OCI-LY1 (cell line): Measurements from ENCODE around the gene STARD9.

Experiments
- H2AFZ ChIP-seq: fragments of 200-600 bp; sonication (generic), shearing (Covaris generic); 2 replicates; pipeline ENCODE4 v1.6.0; 2014; ENCODE audit warnings: antibody characterized with exemption, mild to moderate bottlenecking, low read length
- H3F3A ChIP-seq: fragments of 200-600 bp; sonication (generic), shearing (Covaris generic); 2 replicates; pipeline ENCODE4 v1.6.0; 2014; ENCODE audit warnings: mild to moderate bottlenecking, antibody characterized with exemption, low read length, moderate library complexity; ENCODE audit not compliant: insufficient read depth
- H3K27ac ChIP-seq: fragments of 200-600 bp; sonication (generic); 2 replicates; pipeline ENCODE4 v1.5.1; 2014; ENCODE audit warnings: low read length, mixed run types, mild to moderate bottlenecking, low read depth; ENCODE audit not compliant: poor library complexity, severe bottlenecking
- H3K27me3 ChIP-seq: fragments of 200-600 bp; sonication (generic); 2 replicates; pipeline ENCODE4 v1.6.0; 2014; ENCODE audit warnings: antibody characterized with exemption, mild to moderate bottlenecking, low read length, moderate library complexity; ENCODE audit not compliant: insufficient read depth
- H3K36me3 ChIP-seq: fragments of 200-600 bp; sonication (generic); 2 replicates; pipeline ENCODE4 v1.6.1; 2014; ENCODE audit warnings: mild to moderate bottlenecking, antibody characterized with exemption, low read length, moderate library complexity, mixed read lengths; ENCODE audit not compliant: insufficient read depth
- H3K4me1 ChIP-seq: fragments of 200-600 bp; sonication (generic); 2 replicates; pipeline ENCODE4 v1.5.1; 2014; ENCODE audit warnings: mild to moderate bottlenecking, low read length, moderate library complexity; ENCODE audit not compliant: insufficient read depth, severe bottlenecking
- H3K4me2 ChIP-seq: fragments of 200-600 bp; sonication (generic), shearing (Covaris generic); 2 replicates; pipeline ENCODE4 v1.6.1; 2014; ENCODE audit warnings: low read length
- H3K4me3 ChIP-seq: fragments of 200-600 bp; sonication (generic); 2 replicates; pipeline ENCODE4 v1.5.1; 2014; ENCODE audit warnings: low read length, low read depth, mild to moderate bottlenecking, mixed read lengths; ENCODE audit not compliant: poor library complexity, severe bottlenecking
- H3K79me2 ChIP-seq: fragments of 200-600 bp; shearing (Covaris generic); 2 replicates; pipeline ENCODE4 v1.6.1; 2016; ENCODE audit warnings: mixed run types, low read length, mixed read lengths; ENCODE audit not compliant: insufficient read depth
- H3K9ac ChIP-seq: fragments of 200-600 bp; sonication (generic), shearing (Covaris generic); 2 replicates; pipeline ENCODE4 v1.6.1; 2014; ENCODE audit warnings: mild to moderate bottlenecking, low read length, mixed read lengths
- H3K9me2 ChIP-seq: fragments of 200-600 bp; sonication (generic), shearing (Covaris generic); 2 replicates; pipeline ENCODE4 v1.6.1; 2014; ENCODE audit warnings: low read depth, mild to moderate bottlenecking, low read length, mixed read lengths
- H3K9me3 ChIP-seq: fragments of 200-600 bp; shearing (Covaris generic); 2 replicates; pipeline ENCODE4 v1.6.1; 2014; ENCODE audit warnings: low read length, mixed read lengths
- H4K20me1 ChIP-seq: fragments of 200-600 bp; sonication (generic), shearing (Covaris generic); 2 replicates; pipeline ENCODE4 v1.6.0; 2016; ENCODE audit warnings: mild to moderate bottlenecking, low read length; ENCODE audit not compliant: insufficient read depth
- EZH2 ChIP-seq: fragments of 200-600 bp; sonication (generic), shearing (Covaris generic); IDR thresholded peaks from 2 replicates; pipeline ENCODE4 v1.8.0; 2017; ENCODE audit warnings: borderline replicate concordance, mixed run types, mild to moderate bottlenecking, antibody characterized with exemption, low read length, moderate library complexity, mixed read lengths
- TF ChIP-seq, protein P1 (sequence below): fragments of 200-600 bp; sonication (generic), shearing (Covaris generic); IDR thresholded peaks from 2 replicates; pipeline ENCODE4 v1.5.1; 2017; ENCODE audit warnings: mild to moderate bottlenecking, antibody characterized with exemption, low read length, moderate library complexity, mixed read lengths

STARD9 gene

DNA sequence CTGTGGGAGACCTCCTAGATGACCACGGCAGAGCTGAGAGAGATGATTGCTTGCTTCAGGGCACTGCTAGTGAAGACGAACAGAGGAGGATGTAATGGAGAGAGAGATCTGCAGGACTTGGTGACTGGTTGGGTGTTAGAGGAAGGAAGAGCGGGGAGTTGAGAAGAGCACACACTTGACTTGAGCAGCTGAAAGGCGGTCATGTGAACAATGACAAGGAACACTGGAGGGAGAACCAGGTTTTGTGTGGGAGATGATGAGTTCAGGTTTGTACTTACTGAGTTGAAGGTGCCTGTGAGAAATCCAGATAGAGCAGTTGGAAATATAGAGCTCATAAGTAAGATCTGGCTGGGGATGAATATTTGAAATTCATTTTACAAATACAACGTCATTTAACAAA lies 121.2 kb downstream of the STARD9 start:
- Histone ChIP-seq H3K27ac (no peak overlapping the region), H3K36me3 (peaks cover 38% of the 10 kb centered on the region), H3K4me3 (no peak overlapping the region), H3K4me1 (no peaks in the 10 kb centered on the region), H3K9me2 (no peaks in the 10 kb centered on the region), H3F3A (no peaks in the 10 kb centered on the region), H3K9me3 (peaks cover 4% of the 10 kb centered on the region), H2AFZ (no peak overlapping the region), H3K27me3 (no peaks in the 10 kb centered on the region), H4K20me1 (no peaks in the 10 kb centered on the region), H3K79me2 (no peaks in the 10 kb centered on the region), H3K9ac (no peak overlapping the region), H3K4me2 (no peak overlapping the region)
- no peak for TF ChIP-seq EZH2

DNA sequence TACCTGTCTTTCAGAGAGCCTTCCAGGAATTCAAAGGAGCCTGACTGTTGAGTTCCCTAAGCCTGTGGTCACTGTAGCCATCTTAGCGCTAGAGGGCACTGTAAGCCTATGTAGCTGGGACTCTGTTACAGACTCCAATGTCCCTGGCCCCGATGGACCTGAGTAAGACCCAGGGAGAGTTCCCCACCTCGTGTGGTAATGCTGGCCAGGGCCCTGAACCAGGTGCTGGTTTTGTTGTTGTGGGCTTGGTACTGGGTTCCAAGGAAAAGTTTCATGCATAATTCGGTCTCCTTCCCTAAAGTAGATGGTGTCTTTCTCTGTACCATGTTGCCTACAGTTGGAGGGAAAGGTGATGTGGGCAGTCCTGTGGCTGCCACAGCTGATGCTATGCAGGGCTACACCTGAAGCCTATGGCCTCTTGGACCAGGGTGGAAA lies 129.1 kb downstream of the STARD9 start:
- H3F3A ChIP-seq = no peaks in the 10 kb centered on the region
- no peak overlapping the region for H3K27ac ChIP-seq
- H3K4me2 ChIP-seq = no peak overlapping the region
- H3K4me1 ChIP-seq = no peaks in the 10 kb centered on the region
- H3K4me3 ChIP-seq = no peak overlapping the region
- H3K79me2 ChIP-seq = no peaks in the 10 kb centered on the region
- no peaks in the 10 kb centered on the region for H4K20me1 ChIP-seq
- peaks cover 19% of the 10 kb centered on the region for H3K36me3 ChIP-seq
- no peak overlapping the region for H2AFZ ChIP-seq
- peaks cover 4% of the 10 kb centered on the region for H3K9me3 ChIP-seq
- H3K27me3 ChIP-seq = no peaks in the 10 kb centered on the region
- no peaks in the 10 kb centered on the region for H3K9me2 ChIP-seq
- TF ChIP-seq, protein P1, sequence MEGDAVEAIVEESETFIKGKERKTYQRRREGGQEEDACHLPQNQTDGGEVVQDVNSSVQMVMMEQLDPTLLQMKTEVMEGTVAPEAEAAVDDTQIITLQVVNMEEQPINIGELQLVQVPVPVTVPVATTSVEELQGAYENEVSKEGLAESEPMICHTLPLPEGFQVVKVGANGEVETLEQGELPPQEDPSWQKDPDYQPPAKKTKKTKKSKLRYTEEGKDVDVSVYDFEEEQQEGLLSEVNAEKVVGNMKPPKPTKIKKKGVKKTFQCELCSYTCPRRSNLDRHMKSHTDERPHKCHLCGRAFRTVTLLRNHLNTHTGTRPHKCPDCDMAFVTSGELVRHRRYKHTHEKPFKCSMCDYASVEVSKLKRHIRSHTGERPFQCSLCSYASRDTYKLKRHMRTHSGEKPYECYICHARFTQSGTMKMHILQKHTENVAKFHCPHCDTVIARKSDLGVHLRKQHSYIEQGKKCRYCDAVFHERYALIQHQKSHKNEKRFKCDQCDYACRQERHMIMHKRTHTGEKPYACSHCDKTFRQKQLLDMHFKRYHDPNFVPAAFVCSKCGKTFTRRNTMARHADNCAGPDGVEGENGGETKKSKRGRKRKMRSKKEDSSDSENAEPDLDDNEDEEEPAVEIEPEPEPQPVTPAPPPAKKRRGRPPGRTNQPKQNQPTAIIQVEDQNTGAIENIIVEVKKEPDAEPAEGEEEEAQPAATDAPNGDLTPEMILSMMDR = peak; percentile 90
- no peak for TF ChIP-seq EZH2
- H3K9ac ChIP-seq = no peak overlapping the region

DNA sequence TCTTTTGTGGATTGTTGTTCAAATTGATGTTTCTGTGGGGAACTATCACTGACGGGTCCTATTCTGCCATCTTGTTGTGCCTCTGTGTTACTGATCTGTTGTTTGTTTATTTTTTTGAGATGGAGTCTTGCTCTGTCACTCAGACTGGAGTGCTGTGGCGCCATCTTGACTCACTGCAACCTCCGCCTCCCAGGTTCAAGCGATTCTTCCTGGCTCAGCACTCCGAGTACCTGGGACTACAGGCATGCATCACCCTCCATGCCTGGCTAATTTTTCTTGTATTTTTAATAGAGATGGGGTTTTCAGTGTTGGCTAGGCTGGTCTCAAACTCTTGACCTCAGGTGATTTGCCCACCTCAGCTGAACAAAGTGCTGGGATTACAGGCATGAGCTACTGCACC lies 129.9 kb downstream of the STARD9 start:
- peaks cover 4% of the 10 kb centered on the region for H3K9me3 ChIP-seq
- peaks cover 10% of the 10 kb centered on the region for H3K36me3 ChIP-seq
- H3K4me3 ChIP-seq = no peak overlapping the region
- no peaks in the 10 kb centered on the region for H3K9me2 ChIP-seq
- no peak overlapping the region for H3K27ac ChIP-seq
- H3K9ac ChIP-seq = no peak overlapping the region
- H3K4me2 ChIP-seq = no peak overlapping the region
- no peaks in the 10 kb centered on the region for H3K79me2 ChIP-seq
- no peaks in the 10 kb centered on the region for H4K20me1 ChIP-seq
- no peaks in the 10 kb centered on the region for H3K27me3 ChIP-seq
- TF ChIP-seq, protein P1 = no peak
- no peak for TF ChIP-seq EZH2
- H3K4me1 ChIP-seq = no peaks in the 10 kb centered on the region
- no peak overlapping the region for H2AFZ ChIP-seq
- no peaks in the 10 kb centered on the region for H3F3A ChIP-seq

DNA sequence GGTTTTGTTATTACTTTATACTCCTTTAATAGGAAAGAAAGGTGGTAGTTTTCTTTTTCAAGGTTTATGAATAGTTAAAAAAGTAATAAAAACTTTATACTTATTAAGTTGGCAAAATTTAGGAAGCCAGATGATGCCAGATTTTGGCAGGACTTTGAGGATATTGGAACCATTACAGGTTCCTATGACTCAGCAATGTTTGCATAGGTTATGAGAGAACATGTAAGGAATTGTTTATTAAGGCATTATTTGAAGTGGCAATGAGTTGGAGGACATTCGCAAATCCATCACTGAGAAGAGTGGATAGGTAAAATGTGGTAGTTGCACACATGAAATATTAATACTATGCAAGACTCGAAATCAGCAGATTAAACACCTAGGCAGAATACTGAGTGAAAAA lies 131.7 kb downstream of the STARD9 start:
- Histone ChIP-seq H3K79me2 (no peaks in the 10 kb centered on the region), H3K36me3 (peaks cover 4% of the 10 kb centered on the region; the same call in 1 of the 2 replicates), H3K27me3 (no peaks in the 10 kb centered on the region), H3K9me2 (no peaks in the 10 kb centered on the region), H3K4me1 (no peaks in the 10 kb centered on the region), H3K4me2 (no peak overlapping the region), H4K20me1 (no peaks in the 10 kb centered on the region), H3F3A (no peaks in the 10 kb centered on the region), H3K9me3 (no peaks in the 10 kb centered on the region), H3K4me3 (no peak overlapping the region), H3K27ac (no peak overlapping the region), H3K9ac (no peak overlapping the region), H2AFZ (no peak overlapping the region)
- TF ChIP-seq, protein P1 = no peak
- no peak for TF ChIP-seq EZH2
